GM19324 (cell line): ENCODE results near the gene TMEM30B.
"Not testable (repeated sequence)": the region's sequence is repeated elsewhere in the genome, so short reads cannot be mapped to it uniquely, and the experiment has no call there.

Source experiments
- ATAC-seq: cut with Tn5 transposase; IDR thresholded peaks from one replicate; pipeline ENCODE4 v1.9.1; 2021; ENCODE audit warnings: mild to moderate bottlenecking, moderate library complexity; ENCODE audit not compliant: unreplicated experiment, low FRiP score

TMEM30B gene

GRCh38 chr14:61281186-61281947 is at the start of gene TMEM30B:
Gene TMEM30B, minus strand, starts transcription at chr14:61281338. Its CDS starts 191 bp downstream, at chr14:61281147.
- no peak for ATAC-seq

- ATAC-seq = no peak
These were observed 49.4 kb upstream of the TMEM30B start for GRCh38 chr14:61330511-61330910.

- ATAC-seq = peak; percentile 65
These were observed 48.4 kb upstream of the TMEM30B start for GRCh38 chr14:61329478-61330051.

GRCh38 chr14:61328626-61329262 is 47.6 kb upstream of the TMEM30B start:
- no peak for ATAC-seq

GRCh38 chr14:61326847-61327246 is 45.7 kb upstream of the TMEM30B start:
- ATAC-seq = no peak

GRCh38 chr14:61326146-61326545 is 45.0 kb upstream of the TMEM30B start:
- ATAC-seq = no peak

- ATAC-seq = no peak
These were observed 44.0 kb upstream of the TMEM30B start for GRCh38 chr14:61325166-61325565.

GRCh38 chr14:61323970-61324369 is 42.8 kb upstream of the TMEM30B start:
- ATAC-seq = no peak

- no peak for ATAC-seq
These were observed 41.7 kb upstream of the TMEM30B start for GRCh38 chr14:61322799-61323290.

- ATAC-seq = no peak
These were observed 41.1 kb upstream of the TMEM30B start for GRCh38 chr14:61322011-61322798.

GRCh38 chr14:61321385-61322010 is 40.4 kb upstream of the TMEM30B start, which contains the start of gene PRKCH:
Gene PRKCH, plus strand, starts transcription at chr14:61321579. Its CDS starts 523 bp downstream, at chr14:61322102.
- no peak for ATAC-seq

- ATAC-seq = no peak
These were observed 39.8 kb upstream of the TMEM30B start for GRCh38 chr14:61320806-61321384.

GRCh38 chr14:61320170-61320569 is 39.0 kb upstream of the TMEM30B start:
- not testable (repeated sequence) for ATAC-seq

GRCh38 chr14:61319706-61320105 is 38.6 kb upstream of the TMEM30B start:
- ATAC-seq = no peak

GRCh38 chr14:61319086-61319485 is 37.9 kb upstream of the TMEM30B start:
- ATAC-seq = no peak

- ATAC-seq = no peak
These were observed 34.2 kb upstream of the TMEM30B start for GRCh38 chr14:61315313-61315712.

GRCh38 chr14:61308701-61309100 is 27.6 kb upstream of the TMEM30B start:
- not testable (repeated sequence) for ATAC-seq

- no peak for ATAC-seq
These were observed 27.1 kb upstream of the TMEM30B start for GRCh38 chr14:61308198-61308597.

- ATAC-seq = no peak
These were observed 23.6 kb upstream of the TMEM30B start for GRCh38 chr14:61304688-61305087.

GRCh38 chr14:61300754-61301153 is 19.6 kb upstream of the TMEM30B start:
- ATAC-seq = no peak
